Measurements from ENCODE around the gene ELMO1.

ELMO1 gene

GRCh38 chr7:36937754-36938563 lies 510.7 kb downstream of the ELMO1 start:
- DNase-seq (ENCODE audit: low read depth in 2 of 2, low spot score in 1 of 2): no peak

- no peak for DNase-seq (ENCODE audit: low read depth in 2 of 2, low spot score in 1 of 2)
Measured at GRCh38 chr7:36931892-36932291, 516.8 kb downstream of the ELMO1 start.

GRCh38 chr7:36929791-36930190 lies 518.9 kb downstream of the ELMO1 start:
- DNase-seq (ENCODE audit: low read depth in 2 of 2, low spot score in 1 of 2): no peak

- DNase-seq (ENCODE audit: low read depth in 2 of 2, low spot score in 1 of 2): no peak
Measured at GRCh38 chr7:36928718-36929117, 519.9 kb downstream of the ELMO1 start.

- no peak for DNase-seq (ENCODE audit: low read depth in 2 of 2, low spot score in 1 of 2)
Measured at GRCh38 chr7:36928311-36928710, 520.4 kb downstream of the ELMO1 start.

- no peak for DNase-seq (ENCODE audit: low read depth in 2 of 2, low spot score in 1 of 2)
Measured at GRCh38 chr7:36925691-36926090, 523.0 kb downstream of the ELMO1 start.

- DNase-seq (ENCODE audit: low read depth in 2 of 2, low spot score in 1 of 2): no peak
Measured at GRCh38 chr7:36925207-36925606, 523.5 kb downstream of the ELMO1 start.

- no peak for DNase-seq (ENCODE audit: low read depth in 2 of 2, low spot score in 1 of 2)
Measured at GRCh38 chr7:36923943-36924436, 524.7 kb downstream of the ELMO1 start.

- DNase-seq (ENCODE audit: low read depth in 2 of 2, low spot score in 1 of 2): no peak
Measured at GRCh38 chr7:36923185-36923584, 525.5 kb downstream of the ELMO1 start.

GRCh38 chr7:36920433-36920832 lies 528.2 kb downstream of the ELMO1 start:
- DNase-seq (ENCODE audit: low read depth in 2 of 2, low spot score in 1 of 2): no peak

- DNase-seq (ENCODE audit: low read depth in 2 of 2, low spot score in 1 of 2): no peak
Measured at GRCh38 chr7:36919738-36920137, 528.9 kb downstream of the ELMO1 start.

GRCh38 chr7:36918591-36918990 lies 530.1 kb downstream of the ELMO1 start:
- no peak for DNase-seq (ENCODE audit: low read depth in 2 of 2, low spot score in 1 of 2)

- DNase-seq (ENCODE audit: low read depth in 2 of 2, low spot score in 1 of 2): no peak
Measured at GRCh38 chr7:36916619-36917018, 532.0 kb downstream of the ELMO1 start.

- no peak for DNase-seq (ENCODE audit: low read depth in 2 of 2, low spot score in 1 of 2)
Measured at GRCh38 chr7:36916116-36916515, 532.5 kb downstream of the ELMO1 start.

GRCh38 chr7:36911788-36912187 lies 536.9 kb downstream of the ELMO1 start:
- DNase-seq (ENCODE audit: low read depth in 2 of 2, low spot score in 1 of 2): no peak

- DNase-seq (ENCODE audit: low read depth in 2 of 2, low spot score in 1 of 2): no peak
Measured at GRCh38 chr7:36910859-36911258, 537.8 kb downstream of the ELMO1 start.

GRCh38 chr7:36910401-36910800 lies 538.3 kb downstream of the ELMO1 start:
- no peak for DNase-seq (ENCODE audit: low read depth in 2 of 2, low spot score in 1 of 2)

- DNase-seq (ENCODE audit: low read depth in 2 of 2, low spot score in 1 of 2): no peak
Measured at GRCh38 chr7:36906956-36907635, 541.6 kb downstream of the ELMO1 start.

- no peak for DNase-seq (ENCODE audit: low read depth in 2 of 2, low spot score in 1 of 2)
Measured at GRCh38 chr7:36906448-36906847, 542.2 kb downstream of the ELMO1 start.

GRCh38 chr7:36905841-36906240 lies 542.8 kb downstream of the ELMO1 start:
- DNase-seq (ENCODE audit: low read depth in 2 of 2, low spot score in 1 of 2): no peak

GRCh38 chr7:36904802-36905201 lies 543.9 kb downstream of the ELMO1 start:
- DNase-seq (ENCODE audit: low read depth in 2 of 2, low spot score in 1 of 2): no peak

- no peak for DNase-seq (ENCODE audit: low read depth in 2 of 2, low spot score in 1 of 2)
Measured at GRCh38 chr7:36904101-36904500, 544.6 kb downstream of the ELMO1 start.
